ENCODE data around the gene NEXMIF.
"Not testable (repeated sequence)": the region's sequence is repeated elsewhere in the genome, so short reads cannot be mapped to it uniquely, and the experiment has no call there.

- TF ChIP-seq, protein P1, sequence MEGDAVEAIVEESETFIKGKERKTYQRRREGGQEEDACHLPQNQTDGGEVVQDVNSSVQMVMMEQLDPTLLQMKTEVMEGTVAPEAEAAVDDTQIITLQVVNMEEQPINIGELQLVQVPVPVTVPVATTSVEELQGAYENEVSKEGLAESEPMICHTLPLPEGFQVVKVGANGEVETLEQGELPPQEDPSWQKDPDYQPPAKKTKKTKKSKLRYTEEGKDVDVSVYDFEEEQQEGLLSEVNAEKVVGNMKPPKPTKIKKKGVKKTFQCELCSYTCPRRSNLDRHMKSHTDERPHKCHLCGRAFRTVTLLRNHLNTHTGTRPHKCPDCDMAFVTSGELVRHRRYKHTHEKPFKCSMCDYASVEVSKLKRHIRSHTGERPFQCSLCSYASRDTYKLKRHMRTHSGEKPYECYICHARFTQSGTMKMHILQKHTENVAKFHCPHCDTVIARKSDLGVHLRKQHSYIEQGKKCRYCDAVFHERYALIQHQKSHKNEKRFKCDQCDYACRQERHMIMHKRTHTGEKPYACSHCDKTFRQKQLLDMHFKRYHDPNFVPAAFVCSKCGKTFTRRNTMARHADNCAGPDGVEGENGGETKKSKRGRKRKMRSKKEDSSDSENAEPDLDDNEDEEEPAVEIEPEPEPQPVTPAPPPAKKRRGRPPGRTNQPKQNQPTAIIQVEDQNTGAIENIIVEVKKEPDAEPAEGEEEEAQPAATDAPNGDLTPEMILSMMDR (conservative IDR thresholded peaks at IDR 0.05; ENCODE audit: low read length): not testable (repeated sequence)
- TF ChIP-seq EZH2phosphoT487 (IDR thresholded peaks at IDR 0.05; ENCODE audit: borderline replicate concordance): not testable (repeated sequence)
These were observed 42.9 kb downstream of the NEXMIF start for GRCh38 chrX:74882383-74882782.
